ENCODE data around the gene C1orf21.

The C1orf21 gene

DNA sequence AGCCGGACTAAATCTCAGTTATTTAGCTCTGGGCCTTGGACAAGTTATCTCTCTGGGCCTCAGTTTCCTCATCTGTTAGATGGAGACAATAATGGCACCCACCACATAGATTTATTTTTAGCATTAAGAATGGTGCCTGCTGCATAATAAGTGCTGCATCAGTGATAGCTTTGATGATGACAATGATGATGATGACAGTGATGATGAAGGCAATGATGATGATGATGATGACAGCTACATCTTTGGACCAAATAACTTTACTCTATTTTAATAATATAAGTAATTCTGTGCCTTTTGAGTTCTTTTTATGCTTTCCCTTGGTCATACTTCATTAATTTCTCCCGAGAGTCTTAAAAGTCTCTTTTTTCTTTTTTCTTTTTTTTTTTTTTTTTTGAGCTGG is 143.4 kb downstream of the C1orf21 start:
- DNase-seq = no peak

DNA sequence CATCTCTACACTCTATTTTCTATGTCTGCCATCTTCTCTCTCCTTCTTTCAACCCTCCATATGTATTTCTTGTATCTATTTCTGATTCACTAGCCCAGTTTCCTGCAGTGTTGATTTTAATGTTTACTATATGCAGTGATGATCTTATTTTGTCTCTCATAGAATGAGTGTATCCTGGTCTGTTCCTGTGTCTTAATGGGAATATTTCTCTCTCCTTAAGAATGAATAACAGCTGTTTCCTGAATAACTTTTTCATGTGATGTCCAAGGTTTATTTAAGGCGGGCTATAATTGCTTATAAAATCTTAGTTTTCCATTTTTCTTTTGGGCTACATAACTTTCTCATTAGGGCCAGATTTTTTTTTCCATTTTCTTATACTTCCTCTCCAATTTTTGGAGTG is 144.5 kb downstream of the C1orf21 start:
- DNase-seq = no peak

DNA sequence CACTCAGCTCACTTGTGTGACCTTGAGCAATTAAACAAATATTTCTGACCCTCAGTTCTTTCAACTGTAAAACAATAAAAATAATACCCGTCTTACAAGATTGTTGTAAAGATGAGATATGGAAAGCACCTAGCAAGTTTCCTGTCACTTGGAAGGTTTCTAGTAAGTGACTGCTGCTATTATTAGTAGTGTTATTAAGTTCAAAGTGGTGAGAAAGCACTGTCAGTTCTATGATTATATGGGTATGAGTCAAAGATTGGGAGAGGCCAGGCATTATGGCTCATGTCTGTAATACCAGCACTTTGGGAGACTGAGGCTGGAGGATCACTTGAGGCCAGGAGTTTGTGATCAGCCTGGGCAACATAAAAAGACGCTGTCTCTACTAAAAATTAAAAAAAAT is 145.4 kb downstream of the C1orf21 start:
- DNase-seq = no peak

DNA sequence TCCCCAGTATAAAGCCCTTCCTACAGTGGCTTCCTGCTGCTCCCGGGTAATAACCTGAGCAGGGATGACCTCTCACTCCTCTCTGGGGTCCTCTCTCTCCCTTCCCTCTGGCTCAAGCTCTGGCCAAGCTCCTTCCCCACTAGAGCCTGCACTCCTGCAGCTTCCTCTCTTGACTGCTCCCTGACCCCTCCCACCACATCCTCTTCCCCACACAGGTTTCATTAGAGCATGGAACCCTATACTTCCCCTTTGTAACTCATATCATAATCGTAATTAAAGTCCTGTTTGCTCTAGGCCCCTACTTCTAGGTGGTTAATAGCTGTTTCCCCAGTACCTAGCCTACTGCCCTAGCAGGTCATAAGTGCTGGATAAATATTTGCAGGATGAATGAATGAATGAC is 146.2 kb downstream of the C1orf21 start:
- DNase-seq = no peak

DNA sequence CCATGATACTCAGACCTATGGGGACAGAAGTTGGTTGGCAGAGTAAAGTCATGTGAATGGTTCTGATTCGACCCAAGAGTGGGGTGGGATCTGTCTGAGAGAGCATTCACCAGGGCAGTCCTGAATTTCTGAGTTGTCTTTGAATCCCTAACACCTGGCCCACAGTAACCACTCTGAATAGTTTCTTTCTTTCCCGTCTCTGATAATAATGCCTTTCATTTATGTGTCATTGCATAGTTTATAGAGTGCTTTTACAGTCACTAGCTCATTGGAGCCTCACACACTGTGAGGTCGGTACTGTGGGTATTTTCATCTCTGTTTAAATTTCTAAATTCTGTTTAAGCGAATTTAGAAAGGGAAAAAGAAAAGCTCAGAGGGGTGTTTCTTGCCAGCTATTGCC is 147.1 kb downstream of the C1orf21 start:
- DNase-seq = no peak

DNA sequence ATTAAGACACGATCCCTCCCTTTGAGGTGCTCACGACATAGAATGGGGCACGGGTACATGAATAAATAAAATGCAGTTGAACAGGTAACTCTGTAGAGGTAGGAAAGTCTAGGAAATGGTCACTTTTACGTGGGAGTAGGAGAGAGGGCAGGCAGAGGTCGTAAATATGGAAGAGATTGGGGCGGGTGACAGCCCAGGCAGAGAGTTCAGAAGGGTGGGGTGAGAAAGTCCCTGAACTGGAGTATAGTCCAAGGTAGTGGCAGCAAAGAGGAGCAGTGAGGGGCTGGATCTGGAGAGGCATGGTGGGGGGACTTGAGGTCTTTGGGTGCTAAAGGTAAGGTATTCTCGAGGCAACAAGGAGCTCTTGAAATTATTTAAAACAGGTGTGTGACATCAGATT is 147.9 kb downstream of the C1orf21 start:
- no peak for DNase-seq

DNA sequence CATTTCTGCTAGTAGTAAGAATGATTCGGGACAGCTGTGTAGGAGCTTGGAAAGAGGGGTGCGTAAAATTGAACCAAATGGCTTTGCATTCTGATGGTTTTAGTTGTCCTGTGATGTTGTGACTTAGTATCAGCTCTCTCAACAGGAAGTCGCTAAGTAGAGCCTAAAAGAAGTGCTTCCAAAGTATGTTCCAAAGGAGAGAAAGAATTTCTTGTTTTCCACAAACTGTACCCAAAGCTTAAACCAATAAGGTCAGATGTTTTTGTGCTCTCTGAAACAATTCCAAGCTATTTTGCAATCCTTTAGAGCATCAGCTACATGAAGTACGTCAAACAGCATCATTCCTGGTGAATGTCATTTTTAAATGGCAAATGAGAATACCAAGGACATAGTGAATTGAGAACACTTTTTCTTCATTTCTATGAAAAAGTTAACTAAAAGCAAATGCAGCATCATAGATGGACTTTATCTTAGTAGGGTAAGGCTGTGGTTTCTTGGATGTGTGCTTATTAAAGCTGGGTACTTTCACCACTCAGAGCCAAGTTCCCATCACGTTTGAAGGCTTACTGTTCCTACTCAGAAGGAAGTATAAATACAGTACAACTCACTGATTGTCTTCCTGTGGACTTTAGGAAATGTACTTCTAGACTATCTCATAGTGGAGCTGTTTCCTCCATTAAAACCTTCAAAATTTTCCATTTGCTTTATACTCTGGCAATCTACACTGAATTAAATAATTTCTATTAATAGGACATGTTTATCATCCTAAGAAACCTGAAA is 148.6 kb downstream of the C1orf21 start:
- DNase-seq = no peak

DNA sequence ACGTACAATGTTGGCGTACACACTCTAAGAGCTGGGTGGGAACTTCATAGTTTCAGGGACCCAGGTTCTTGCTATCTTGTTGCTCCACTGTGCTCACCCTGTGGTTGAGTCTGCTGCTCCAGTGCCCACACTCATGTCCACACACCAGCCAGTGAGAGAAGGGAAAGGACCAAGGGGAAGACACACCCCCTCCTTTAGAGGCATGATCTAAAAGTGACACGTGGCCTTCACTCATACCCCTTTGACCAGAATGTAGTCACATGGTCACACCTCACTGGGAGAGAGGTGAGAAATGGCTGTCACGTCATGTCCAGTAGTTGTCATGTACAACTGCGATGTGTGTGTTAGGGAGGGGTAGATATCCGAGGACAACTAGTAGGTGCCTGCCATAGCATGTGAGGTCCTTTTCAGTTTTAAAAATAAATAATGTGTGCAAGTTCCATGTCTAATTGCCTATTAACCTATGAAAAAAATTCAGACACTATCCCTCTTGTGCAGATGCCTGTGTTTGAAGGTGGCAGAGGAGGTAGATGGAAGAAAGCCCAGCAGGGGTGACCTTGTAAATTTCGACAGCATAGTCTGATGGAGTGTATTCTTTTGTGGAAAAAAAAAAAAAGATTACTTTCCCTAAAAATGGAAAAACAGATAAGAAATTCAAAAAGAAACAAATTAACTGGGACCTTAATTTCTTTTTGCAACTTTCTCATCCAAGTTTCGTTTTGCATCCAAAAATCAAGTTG is 149.6 kb downstream of the C1orf21 start:
- DNase-seq = no peak

DNA sequence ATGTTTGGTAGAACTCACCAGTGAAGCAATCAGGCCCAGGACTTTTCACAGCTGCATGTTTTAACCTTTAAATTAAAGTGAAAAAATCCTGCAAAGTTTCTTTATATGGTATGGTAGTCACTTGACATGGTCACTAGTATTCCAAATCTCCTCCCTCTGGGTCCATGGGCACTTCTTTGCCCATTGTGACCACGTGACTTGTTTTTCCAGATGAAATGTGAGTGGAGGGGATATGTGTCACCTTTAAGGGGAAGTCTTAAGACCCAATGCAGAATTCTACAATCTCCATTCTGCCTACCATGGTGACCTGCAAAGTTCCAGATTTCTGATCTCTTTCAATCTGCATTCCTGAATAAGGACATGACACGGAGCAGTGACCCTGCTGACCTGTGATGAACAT is 152.8 kb downstream of the C1orf21 start:
- no peak for DNase-seq

DNA sequence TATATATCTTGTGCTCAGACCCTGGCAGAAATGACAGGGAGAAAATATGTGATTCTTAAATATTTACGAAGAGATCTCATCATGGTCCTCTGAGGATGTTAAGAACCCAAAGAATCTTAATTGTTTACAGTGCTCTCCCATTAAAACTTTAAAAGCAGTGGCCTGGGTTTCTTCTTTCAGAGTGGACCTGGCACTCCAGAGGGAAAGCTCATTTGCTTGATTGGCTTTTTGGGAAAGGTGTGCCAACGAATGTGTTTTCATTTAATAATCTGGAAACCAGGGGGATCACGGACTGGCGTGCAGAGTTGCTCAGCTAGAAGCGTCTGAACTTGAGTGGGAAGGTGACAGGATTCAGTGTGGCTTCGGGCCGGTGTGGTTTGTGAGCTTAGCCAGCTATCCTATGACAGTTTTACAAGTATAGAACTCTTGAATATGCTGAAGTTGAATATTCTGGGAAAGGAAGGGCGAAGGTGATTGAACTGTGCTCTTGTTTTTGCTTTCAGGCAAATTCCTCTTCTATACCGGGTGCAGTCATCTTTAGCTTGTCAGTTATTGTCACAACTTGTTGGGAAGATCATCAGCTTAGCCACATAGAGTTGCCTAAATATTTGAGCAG is 154.8 kb downstream of the C1orf21 start:
- no peak for DNase-seq

DNA sequence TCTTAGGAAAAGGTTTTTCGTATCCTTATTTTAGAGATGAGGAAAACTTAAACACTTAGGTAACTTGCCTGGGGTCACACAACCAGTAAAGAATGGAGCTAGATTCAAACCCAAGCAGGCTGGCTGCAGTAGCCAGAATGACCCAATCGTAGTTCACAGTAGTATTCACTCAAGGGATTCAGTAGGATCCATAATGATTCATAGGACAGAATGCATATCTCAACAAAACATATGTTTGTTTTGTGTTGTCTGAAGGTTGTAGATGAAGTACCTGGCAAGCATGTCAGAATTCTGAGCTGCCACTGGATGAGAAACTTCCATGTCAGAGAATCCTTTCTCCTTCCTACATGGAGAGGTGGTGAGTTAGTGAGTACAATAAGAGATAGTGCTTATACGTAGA is 155.5 kb downstream of the C1orf21 start:
- no peak for DNase-seq

DNA sequence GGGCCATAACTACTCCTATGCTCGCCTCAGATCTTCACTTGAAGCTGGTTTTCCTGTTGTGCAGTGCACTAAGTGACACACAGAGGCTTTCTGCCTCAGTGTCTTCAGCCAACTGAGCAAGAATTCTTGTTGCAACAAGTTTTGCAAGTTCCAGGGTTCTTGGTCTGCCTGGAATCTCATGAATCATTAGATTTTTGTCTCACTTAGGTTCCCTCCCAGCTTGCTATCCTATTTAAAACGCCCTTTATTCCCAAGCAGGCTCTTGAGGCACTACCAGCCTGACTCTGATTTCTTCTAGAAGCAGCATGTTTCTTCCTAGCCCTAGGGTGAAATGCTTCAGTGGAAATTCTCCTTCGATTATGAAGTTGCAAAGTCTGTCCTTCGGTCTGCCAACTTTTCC is 158.8 kb downstream of the C1orf21 start:
- DNase-seq = no peak

DNA sequence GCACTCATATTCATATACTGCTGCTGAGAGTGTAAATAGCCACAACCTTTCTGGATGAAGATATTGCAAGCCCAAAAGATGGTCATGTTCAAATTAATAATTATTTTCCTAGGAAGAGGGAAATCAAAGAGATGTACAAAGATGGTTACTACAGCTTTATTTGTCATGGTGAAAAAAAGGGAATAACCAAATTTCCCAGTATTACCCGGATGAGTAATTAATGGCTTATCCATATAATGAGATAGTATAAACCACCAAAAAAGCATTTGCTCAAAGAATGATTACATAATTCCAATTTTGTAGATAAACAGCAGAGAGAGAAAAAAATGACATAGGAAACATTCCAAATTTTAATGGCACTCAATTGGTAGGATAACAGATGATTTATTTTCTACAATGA is 165.6 kb downstream of the C1orf21 start:
- no peak for DNase-seq

DNA sequence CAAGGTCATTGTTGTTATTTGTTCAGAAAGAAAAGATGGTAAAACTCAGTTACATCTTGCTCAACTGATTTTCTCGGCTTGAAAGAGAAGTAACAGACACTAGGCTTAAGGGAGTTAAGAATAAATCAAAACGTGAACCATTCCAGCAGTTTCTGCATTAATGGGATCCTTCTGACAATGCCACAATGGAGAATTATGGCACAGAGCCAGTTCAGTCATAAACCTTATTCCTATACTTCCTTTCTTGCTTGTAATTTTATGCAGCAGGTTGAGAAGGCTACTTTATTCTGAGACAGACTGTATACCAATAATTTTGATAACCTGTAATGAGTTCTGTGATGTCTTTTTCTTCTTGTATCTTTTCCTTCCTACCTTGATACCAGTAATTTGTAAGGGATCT is 167.0 kb downstream of the C1orf21 start:
- DNase-seq = no peak

DNA sequence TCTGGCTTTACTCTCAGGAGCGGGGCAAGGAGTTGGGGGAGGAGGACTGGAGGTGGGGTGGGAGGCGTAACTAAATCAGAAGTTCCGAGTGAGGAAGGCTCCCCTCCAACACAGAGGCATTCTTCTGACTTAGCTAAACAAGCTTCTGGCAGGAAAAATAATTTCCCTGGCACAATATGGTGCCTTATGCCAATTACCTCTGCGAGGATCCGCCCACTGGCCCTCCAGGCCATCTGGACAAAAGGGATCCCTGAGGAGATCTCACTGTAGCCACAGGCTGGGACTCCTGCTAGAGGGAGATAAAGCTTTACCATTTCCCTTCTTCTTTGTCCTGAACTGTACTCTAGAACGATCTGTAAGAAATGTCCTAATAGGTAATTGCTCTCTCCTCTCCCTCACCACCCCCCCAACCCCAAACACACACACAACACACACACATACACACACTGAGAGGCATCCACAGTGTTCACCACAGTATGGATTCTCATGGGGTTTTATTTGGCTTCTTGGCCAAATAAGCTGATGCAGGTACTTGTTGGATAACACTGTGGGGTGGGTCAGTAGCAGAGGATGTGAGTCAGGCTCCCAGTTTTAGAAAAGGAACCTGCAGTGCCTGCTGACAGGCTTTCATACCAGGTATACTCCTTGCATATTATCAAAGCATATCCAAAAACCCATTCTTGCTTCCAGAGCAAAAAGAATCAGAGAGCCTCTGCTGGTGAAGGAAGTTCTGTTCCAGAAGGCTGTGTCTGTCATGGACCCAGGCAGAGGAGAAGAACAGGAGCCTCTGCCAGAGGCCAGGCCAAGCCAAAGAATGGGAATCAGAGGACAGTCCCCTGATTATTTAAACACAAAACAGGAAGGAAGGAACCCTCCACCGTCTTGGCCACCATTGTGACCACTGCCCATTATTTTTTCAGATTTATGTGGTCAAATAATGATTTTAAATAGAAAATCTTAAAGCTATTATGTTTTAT is 169.1 kb downstream of the C1orf21 start:
- DNase-seq = no peak

DNA sequence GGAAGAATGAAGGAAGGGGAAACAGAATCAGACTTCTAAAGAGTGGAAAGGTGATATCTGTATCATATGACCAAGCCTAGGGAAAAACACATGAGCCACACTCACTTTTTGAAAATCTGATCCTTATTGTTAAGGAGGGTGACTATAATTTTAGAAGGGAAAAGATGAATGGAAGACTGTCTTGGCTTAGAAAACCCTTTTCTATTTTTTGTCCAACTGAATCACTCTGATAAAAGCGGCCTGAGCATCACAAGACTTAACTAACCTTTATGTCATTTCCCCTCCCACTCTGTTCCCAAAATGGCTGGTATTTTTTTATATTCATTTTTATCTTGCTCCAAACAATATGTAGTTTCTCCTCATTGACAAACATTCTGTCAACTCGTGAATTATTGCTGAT is 169.8 kb downstream of the C1orf21 start:
- DNase-seq = no peak

DNA sequence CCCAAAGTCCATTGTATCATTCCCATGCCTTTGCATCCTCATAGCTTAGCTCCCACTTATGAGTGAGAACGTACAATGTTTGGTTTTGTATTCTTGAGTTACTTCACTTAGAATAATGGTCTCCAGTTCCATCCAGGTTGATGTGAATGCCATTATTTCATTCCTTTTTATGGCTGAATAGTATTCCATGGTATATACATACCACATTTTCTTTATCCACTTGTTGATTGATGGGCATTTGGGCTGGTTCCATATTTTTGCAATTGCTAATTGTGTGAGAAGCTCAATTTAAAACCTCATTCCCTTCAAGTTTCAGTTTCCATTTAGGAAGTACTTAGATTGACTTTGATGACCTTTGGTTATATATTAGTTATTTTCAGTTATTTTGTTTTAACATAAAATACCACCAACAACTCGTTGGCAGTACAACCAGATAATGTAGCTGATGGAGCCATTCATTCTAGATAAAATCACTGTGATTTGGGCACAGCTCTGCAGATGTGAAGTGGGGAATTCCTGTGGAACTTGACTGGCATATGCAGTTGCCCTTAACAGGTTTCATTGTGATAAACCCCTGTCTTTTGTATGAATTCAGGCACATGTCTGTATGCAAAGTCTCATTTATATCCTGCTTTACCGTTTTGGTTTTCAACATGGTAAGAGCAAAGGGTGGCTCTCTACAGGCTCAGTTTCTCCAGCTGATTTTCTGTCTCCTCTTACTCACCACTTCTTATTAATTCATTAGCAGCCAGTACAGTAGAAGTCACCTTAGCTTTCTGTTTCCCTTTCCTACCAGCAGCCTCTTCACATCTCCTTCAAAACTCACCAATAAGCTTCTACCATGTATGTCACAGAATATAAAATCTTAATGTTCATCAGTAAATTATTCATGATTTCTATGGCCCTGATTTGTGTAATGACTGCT is 170.9 kb downstream of the C1orf21 start:
- no peak for DNase-seq

DNA sequence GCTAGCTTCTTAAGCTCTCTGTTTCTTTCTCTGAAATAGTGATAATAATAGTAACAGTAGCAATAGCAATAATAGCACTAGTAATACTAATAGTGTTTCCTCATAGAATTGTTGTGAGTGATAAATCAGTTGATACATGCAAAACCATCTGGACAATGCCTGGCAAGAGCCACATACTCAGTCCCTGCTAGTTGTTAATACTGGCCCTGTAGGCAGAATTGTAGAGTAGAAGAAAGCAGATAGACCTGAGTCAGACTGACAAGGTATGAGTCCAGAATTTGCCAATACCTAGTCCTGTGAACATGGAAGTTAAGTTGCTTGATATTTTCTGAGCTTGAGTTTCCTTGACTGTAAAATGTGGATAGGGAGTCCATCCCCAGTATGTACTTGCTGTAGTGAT is 171.9 kb downstream of the C1orf21 start:
- no peak for DNase-seq

DNA sequence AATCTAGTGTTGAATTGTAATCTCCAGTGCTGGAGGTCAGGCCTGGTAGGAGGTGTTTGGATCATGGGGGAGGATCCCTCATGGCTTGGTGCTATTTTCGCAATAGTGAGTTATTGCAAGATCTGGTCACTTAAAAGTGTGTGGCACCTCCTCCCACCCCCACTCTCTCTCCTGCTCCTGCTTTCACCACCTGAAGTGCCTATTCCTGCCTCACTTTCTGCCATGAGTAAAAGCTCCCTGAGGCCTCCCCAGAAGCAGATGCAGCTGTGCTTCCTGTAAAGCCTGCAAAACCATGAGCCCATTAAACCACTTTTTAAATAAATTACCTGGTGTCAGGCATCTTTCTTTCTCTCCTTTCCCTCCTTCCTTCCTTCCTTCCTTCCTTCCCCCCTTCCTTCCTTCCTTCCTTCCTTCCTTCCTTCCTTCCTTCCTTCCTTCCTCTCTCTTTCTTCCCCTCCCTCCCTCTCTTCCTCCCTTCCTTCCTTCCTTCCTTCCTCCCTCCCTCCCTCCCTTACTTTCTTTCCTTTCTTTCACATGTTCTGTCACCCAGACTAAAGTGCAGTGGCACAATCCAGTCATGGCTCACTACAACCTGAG is 172.4 kb downstream of the C1orf21 start:
- no peak for DNase-seq

DNA sequence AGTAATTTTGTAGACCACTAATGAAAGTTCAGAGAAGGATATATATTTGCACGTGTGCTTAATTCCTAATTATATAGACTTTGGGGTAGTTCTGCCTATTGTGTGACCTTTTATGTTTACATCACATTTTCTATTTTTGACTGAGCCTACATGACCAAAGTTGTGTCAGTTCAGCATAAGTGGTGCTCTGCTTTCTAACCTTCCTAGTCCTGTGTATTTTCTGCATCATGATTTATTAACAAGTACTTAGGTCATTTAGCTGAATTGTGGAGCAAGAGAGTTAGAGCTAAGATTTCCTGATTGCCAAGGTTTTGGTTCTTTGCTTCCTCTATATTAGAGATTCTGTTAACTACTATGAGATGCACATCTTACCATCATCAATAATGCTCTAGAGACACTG is 176.0 kb downstream of the C1orf21 start:
- DNase-seq = no peak

DNA sequence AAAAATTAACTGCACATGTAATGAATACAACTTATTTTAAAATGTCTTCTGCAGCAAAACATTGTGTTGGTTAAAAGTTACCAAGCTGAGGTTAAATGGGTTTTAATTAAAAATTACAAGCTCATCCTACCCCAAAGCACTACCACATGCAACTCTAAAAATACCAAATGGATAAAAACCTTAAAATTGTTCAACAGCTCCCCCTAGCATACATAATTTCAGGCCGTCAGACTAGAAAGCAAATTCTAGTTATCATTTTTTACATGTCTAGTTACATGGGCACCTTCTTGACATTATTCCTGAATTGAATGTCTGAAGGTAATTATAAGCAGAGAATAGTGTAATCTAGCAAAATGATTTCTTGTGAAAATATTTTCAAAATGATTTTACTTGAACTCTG is 176.5 kb downstream of the C1orf21 start:
- peak; percentile 68 for DNase-seq
